Hematopoietic multipotent progenitor cell treated with erythropoietin and hydrocortisone succinate and interleukin-3 and kit ligand, for 15 days (in vitro differentiated cells): Measurements from ENCODE around the gene CNTF.

Source experiments
- DNase-seq: peaks from one replicate; pipeline ENCODE4 v3.0.0-alpha.2; 2015; ENCODE audit warnings: low spot score

Gene CNTF

GRCh38 chr11:58641803-58642581 lies 19.5 kb downstream of the CNTF start:
- no peak for DNase-seq

- no peak for DNase-seq
These were observed 23.4 kb downstream of the CNTF start for GRCh38 chr11:58645854-58646253.

GRCh38 chr11:58647141-58647699 lies 24.8 kb downstream of the CNTF start:
- no peak for DNase-seq

- DNase-seq: no peak
These were observed 25.4 kb downstream of the CNTF start for GRCh38 chr11:58647866-58648265.

GRCh38 chr11:58649623-58650022 lies 27.2 kb downstream of the CNTF start:
- no peak for DNase-seq

GRCh38 chr11:58650496-58650895 lies 28.0 kb downstream of the CNTF start:
- no peak for DNase-seq

- DNase-seq: no peak
These were observed 30.3 kb downstream of the CNTF start for GRCh38 chr11:58652726-58653280.

- DNase-seq: peak; percentile 66
These were observed 31.8 kb downstream of the CNTF start for GRCh38 chr11:58654079-58654907.

- DNase-seq: no peak
These were observed 32.4 kb downstream of the CNTF start for GRCh38 chr11:58654908-58655296.

GRCh38 chr11:58656348-58656747 lies 33.9 kb downstream of the CNTF start:
- no peak for DNase-seq

- no peak for DNase-seq
These were observed 36.2 kb downstream of the CNTF start for GRCh38 chr11:58658623-58659022.

- no peak for DNase-seq
These were observed 36.9 kb downstream of the CNTF start for GRCh38 chr11:58659404-58659803.

GRCh38 chr11:58659910-58660570 lies 37.6 kb downstream of the CNTF start:
- DNase-seq: no peak

GRCh38 chr11:58671983-58672633 lies 49.6 kb downstream of the CNTF start:
- no peak for DNase-seq

GRCh38 chr11:58674609-58675008 lies 52.1 kb downstream of the CNTF start:
- no peak for DNase-seq
